Suprapubic skin (tissue), 4 donors: Measurements from ENCODE around the gene SECTM1. TPM values are rescaled to one million over a fixed set of nuclear protein-coding genes. Genes with fewer than 3 reads are reported as not detected.

Experiments
- DNase-seq, 2 donors: peaks; one replicate each; pipeline ENCODE4 v3.0.0-alpha.2; 2019; ENCODE audit warnings: low spot score in 2 of 2
- H3K27ac ChIP-seq: fragments of 200-600 bp; sonication (generic); one replicate; pipeline ENCODE4 v1.5.1; 2019
- H3K27me3 ChIP-seq: fragments of 200-600 bp; sonication (generic); one replicate; pipeline ENCODE4 v1.5.1; 2019
- H3K36me3 ChIP-seq: fragments of 200-600 bp; sonication (generic); one replicate; pipeline ENCODE4 v1.5.1; 2019
- H3K4me1 ChIP-seq: fragments of 200-600 bp; sonication (generic); one replicate; pipeline ENCODE4 v1.5.1; 2019
- H3K4me3 ChIP-seq: fragments of 200-600 bp; sonication (generic); one replicate; pipeline ENCODE4 v1.5.1; 2019; ENCODE audit warnings: mild to moderate bottlenecking
- H3K9me3 ChIP-seq: fragments of 200-600 bp; sonication (generic); one replicate; pipeline ENCODE4 v1.5.1; 2019
- EP300 ChIP-seq: sonication (generic); formaldehyde crosslinking; IDR thresholded peaks from one replicate; pipeline ENCODE4 v1.6.1; 2017; ENCODE audit warnings: antibody characterized with exemption
- POLR2A ChIP-seq, 2 donors: fragments of 450-650 bp; IDR thresholded peaks; one replicate each; pipeline ENCODE4 v1.6.1; 2017; ENCODE audit warnings: antibody characterized with exemption in 2 of 2, mild to moderate bottlenecking in 2 of 2, moderate library complexity in 2 of 2
- POLR2AphosphoS5 ChIP-seq, 3 donors: sonication (generic); formaldehyde crosslinking; IDR thresholded peaks; one replicate each; pipeline ENCODE4 v1.6.1; 2017; ENCODE audit warnings: antibody characterized with exemption in 3 of 3
- WGBS: methylation state at CpG from one replicate; pipeline ENCODE4 v1.1.5; 2018; 5-methylcytosine and 5-hydroxymethylcytosine counted together
- total RNA-seq, 4 donors: library from RNA; depleted of rRNA; stranded (reverse); fragments of >200 nt; gene quantifications; one replicate each; pipeline ENCODE4 v1.1.0, GENCODE V29; 2016
- TF ChIP-seq, protein P1 (sequence below), 2 donors: fragments of 200-600 bp in 1 of 2; fragments of 450-650 bp in 1 of 2; sonication (generic) in 1 of 2; IDR thresholded peaks; one replicate each; pipeline ENCODE4 v1.5.1; 2016 to 2019; ENCODE audit warnings: antibody characterized with exemption in 2 of 2, mild to moderate bottlenecking in 1 of 2, moderate library complexity in 1 of 2

SECTM1 gene
- total RNA-seq, 4 donors from 2014 or later, result 9.5 to 37.8 (median 16.6) TPM

DNA sequence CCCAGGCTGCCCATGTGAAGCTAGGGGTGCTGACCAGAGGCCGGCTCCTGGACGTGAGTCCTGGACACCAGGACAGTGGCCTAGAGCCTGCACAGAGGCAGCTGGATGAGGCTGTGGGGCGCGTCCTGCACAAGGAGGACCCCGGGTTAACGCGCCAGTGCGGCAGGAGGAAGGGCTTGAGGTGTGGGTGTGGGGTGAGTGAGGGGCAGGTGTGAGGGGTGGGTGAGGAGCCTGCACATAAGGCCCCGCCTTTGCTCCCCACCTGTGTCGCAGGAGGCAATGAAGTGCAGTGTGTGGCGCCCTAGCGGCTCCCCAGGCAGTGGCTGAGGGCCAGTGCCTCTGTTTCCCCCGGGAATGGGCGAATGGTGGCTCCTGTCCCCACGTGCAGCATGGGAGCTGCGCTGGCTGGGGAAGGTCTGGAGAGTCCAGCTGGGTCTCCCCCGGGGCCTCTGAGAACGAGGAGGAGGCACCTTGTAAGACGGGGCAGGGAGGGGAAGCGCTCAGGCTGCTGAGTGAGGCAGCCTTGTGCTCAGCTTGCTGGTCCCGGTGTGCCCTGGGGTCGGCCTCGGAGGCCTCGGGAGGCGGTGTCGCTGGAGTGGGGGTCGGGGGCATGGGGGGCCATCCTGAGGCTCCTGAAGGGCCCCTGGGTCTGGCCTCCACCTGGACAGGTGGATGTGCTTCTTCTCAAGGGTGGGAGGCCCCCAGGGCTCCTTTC is 19.4 kb downstream of the SECTM1 start:
- TF ChIP-seq POLR2AphosphoS5 (IDR thresholded peaks at IDR 0.05), result no peak
- TF ChIP-seq, protein P1, sequence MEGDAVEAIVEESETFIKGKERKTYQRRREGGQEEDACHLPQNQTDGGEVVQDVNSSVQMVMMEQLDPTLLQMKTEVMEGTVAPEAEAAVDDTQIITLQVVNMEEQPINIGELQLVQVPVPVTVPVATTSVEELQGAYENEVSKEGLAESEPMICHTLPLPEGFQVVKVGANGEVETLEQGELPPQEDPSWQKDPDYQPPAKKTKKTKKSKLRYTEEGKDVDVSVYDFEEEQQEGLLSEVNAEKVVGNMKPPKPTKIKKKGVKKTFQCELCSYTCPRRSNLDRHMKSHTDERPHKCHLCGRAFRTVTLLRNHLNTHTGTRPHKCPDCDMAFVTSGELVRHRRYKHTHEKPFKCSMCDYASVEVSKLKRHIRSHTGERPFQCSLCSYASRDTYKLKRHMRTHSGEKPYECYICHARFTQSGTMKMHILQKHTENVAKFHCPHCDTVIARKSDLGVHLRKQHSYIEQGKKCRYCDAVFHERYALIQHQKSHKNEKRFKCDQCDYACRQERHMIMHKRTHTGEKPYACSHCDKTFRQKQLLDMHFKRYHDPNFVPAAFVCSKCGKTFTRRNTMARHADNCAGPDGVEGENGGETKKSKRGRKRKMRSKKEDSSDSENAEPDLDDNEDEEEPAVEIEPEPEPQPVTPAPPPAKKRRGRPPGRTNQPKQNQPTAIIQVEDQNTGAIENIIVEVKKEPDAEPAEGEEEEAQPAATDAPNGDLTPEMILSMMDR (IDR thresholded peaks at IDR 0.05), result no peak
- no peak for TF ChIP-seq POLR2A (IDR thresholded peaks at IDR 0.05)
- TF ChIP-seq EP300, result no peak
- H3K27me3 ChIP-seq, result peaks cover 65% of the 10 kb centered on the region

DNA sequence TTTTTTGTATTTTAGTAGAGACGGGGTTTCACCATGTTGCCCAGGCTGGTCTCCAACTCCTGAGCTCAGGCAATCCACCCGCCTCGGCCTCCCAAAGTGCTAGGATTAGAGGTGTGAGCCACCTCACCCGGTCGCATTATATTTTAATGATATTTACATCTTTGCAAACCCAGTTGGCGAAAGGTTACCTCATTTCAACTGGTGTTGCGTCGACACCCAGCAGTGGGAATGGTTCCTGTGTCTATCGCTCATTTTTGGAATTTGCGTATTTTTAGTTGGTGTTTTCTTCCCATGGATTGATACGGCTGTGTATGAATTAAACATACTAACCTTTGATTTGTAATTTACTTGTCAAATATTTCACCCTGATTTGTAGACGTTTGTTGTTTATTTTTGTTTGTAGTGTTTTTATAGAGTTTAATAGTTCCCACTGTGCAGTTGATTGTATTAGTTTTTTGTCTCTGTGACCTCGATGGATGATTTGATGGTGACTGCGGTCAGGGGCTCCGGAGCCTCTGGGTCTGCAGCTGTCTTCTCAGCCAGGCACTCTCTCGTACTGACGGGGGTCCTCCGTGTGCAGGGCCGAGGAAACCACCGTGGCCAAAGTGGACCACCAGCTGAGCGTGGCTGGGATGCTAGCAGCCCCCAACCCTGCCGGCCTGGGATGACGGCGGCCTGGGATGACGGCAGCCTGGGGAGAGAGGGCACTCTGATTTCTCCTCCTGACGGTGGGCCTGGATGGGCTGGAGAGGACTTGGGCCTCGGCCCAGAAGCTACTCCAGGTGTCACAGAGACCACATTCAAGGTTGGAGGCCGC is 20.2 kb downstream of the SECTM1 start:
- Histone ChIP-seq H3K27me3 (peaks cover 66% of the 10 kb centered on the region), H3K36me3 (no peaks in the 10 kb centered on the region), H3K9me3 (no peaks in the 10 kb centered on the region), H3K4me1 (peaks cover 17% of the 10 kb centered on the region), H3K4me3 (no peak overlapping the region), H3K27ac (no peak overlapping the region)
- TF ChIP-seq, protein P1 (IDR thresholded peaks at IDR 0.05), result no peak
- TF ChIP-seq POLR2A (IDR thresholded peaks at IDR 0.05) (no peak), POLR2AphosphoS5 (IDR thresholded peaks at IDR 0.05) (no peak), EP300 (no peak)
- DNase-seq, result no peak
- 84% methylated on average over 27 of the region's 28 CpGs for WGBS

More for the DNA sequence above, 19.4 kb downstream of the SECTM1 start:
- H3K4me1 ChIP-seq, result peaks cover 17% of the 10 kb centered on the region
- H3K9me3 ChIP-seq, result no peaks in the 10 kb centered on the region
- no peak for DNase-seq
- WGBS, result 81% methylated on average over 20 of the region's 27 CpGs
- H3K4me3 ChIP-seq, result no peak overlapping the region
- no peaks in the 10 kb centered on the region for H3K36me3 ChIP-seq
- H3K27ac ChIP-seq, result no peak overlapping the region

DNA sequence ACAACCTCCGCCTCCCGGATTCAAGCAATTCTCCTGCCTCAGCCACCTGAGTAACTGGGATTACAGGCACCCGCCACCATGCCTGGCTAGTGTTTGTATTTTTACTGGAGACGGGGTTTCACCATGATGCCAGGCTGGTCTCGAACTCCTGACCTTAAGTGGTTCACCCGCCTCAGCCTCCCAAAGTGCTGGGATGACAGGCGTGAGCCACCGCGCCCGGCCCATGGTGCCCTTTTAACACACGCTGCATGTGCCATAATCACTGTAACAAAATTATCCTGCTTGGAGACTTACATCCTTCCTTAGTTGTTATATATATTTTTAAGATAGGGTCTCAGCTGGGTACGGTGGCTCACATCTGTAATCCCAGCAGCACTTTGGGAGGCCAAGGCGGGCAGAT is 21.6 kb downstream of the SECTM1 start:
- 92% methylated on average over 11 of the region's 13 CpGs for WGBS
- Histone ChIP-seq H3K27me3 (peaks cover 63% of the 10 kb centered on the region), H3K4me1 (peaks cover 17% of the 10 kb centered on the region)

DNA sequence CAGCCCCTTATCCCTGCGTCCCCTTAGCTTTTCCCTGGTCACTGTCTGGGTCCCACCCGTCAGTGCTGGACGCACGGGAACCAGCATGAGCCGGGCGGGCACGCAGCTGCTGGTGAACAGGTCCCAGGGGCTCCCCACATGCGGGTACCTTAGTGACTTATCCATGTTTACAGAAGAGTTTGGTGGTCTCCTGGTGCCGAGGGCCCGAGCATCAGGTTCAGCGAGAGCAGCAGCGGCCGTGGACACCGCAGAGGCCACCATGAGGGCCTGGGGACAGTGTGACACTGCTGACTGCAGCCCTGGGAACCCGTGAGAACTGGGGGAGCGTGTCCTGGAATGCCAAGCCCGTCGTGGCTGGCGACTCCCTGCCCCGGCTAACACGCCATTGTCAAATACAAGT is 22.7 kb downstream of the SECTM1 start:
- peaks cover 13% of the 10 kb centered on the region for H3K4me1 ChIP-seq
- no peak for TF ChIP-seq POLR2A (IDR thresholded peaks at IDR 0.05)
- TF ChIP-seq POLR2AphosphoS5 (IDR thresholded peaks at IDR 0.05), result no peak
- TF ChIP-seq EP300, result no peak
- TF ChIP-seq, protein P1 (IDR thresholded peaks at IDR 0.05), result no peak
- no peaks in the 10 kb centered on the region for H3K36me3 ChIP-seq
- 86% methylated on average over 16 of the region's 21 CpGs for WGBS
- peaks cover 52% of the 10 kb centered on the region for H3K27me3 ChIP-seq
- DNase-seq, result no peak
- no peaks in the 10 kb centered on the region for H3K9me3 ChIP-seq
- H3K27ac ChIP-seq, result no peak overlapping the region
- no peak overlapping the region for H3K4me3 ChIP-seq

More for the DNA sequence above, 21.6 kb downstream of the SECTM1 start:
- TF ChIP-seq POLR2A (IDR thresholded peaks at IDR 0.05) (no peak), EP300 (no peak), POLR2AphosphoS5 (IDR thresholded peaks at IDR 0.05) (no peak)
- TF ChIP-seq, protein P1 (IDR thresholded peaks at IDR 0.05), result no peak
- H3K4me3 ChIP-seq, result no peak overlapping the region
- no peaks in the 10 kb centered on the region for H3K9me3 ChIP-seq
- no peak for DNase-seq
- H3K36me3 ChIP-seq, result no peaks in the 10 kb centered on the region
- no peak overlapping the region for H3K27ac ChIP-seq
